ENCODE results near the gene HCLS1. TPM values are rescaled to one million over a fixed set of nuclear protein-coding genes. Genes with fewer than 3 reads are reported as not detected.

Gene HCLS1
- total and polyA plus RNA-seq, 2 donors from 2014 or later: 11.7 to 102 TPM

DNA sequence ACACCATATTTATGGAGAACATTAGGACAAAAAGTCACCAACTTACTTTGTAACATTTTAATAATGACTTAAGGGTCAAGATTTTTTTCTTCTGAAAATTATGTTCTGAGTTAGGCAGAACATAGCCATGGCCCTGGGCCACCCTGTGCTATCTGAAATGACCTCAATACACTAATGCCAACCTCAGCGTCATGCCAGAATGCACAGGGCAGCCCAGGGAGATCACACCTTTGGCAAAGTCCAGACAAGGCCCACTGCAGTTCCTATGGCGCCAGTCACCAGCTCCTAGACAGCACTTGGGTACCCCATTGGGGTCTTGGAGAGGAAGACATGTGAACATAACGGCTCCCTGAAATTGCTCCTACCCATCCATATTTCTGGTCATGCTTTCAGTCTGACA lies 33.1 kb downstream of the HCLS1 start:
- FAIRE-seq (no peak), DNase-seq (no peak)
- H3K9ac ChIP-seq (ENCODE audit: low read length in 3 of 3): no peak overlapping the region
- TF ChIP-seq, protein P1, sequence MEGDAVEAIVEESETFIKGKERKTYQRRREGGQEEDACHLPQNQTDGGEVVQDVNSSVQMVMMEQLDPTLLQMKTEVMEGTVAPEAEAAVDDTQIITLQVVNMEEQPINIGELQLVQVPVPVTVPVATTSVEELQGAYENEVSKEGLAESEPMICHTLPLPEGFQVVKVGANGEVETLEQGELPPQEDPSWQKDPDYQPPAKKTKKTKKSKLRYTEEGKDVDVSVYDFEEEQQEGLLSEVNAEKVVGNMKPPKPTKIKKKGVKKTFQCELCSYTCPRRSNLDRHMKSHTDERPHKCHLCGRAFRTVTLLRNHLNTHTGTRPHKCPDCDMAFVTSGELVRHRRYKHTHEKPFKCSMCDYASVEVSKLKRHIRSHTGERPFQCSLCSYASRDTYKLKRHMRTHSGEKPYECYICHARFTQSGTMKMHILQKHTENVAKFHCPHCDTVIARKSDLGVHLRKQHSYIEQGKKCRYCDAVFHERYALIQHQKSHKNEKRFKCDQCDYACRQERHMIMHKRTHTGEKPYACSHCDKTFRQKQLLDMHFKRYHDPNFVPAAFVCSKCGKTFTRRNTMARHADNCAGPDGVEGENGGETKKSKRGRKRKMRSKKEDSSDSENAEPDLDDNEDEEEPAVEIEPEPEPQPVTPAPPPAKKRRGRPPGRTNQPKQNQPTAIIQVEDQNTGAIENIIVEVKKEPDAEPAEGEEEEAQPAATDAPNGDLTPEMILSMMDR (IDR thresholded peaks at IDR 0.05; ENCODE audit: borderline replicate concordance, extremely low read depth, insufficient read depth): no peak
- intact Hi-C loops (cut with DNase I): no loop called here
- H3K27ac ChIP-seq (ENCODE audit: low read depth in 2 of 2, low read length in 2 of 2): no peak overlapping the region
- peaks cover 0 to 2% (median 0%) of the 10 kb centered on the region in 3 donors for H3K36me3 ChIP-seq (ENCODE audit: control insufficient read depth in 2 of 3, insufficient read depth in 3 of 3, low read length in 3 of 3)
- no peaks in the 10 kb centered on the region for H3K9me3 ChIP-seq (ENCODE audit: control insufficient read depth in 2 of 3, insufficient read depth in 1 of 3, low read length in 3 of 3)
- H3K4me3 ChIP-seq (ENCODE audit: low read length in 3 of 3): no peak overlapping the region
- H3K27me3 ChIP-seq (ENCODE audit: control insufficient read depth, insufficient read depth, low read length): no peaks in the 10 kb centered on the region
- no peaks in the 10 kb centered on the region for H3K4me1 ChIP-seq (ENCODE audit: control insufficient read depth in 2 of 3, insufficient read depth in 2 of 3, low read depth in 1 of 3, low read length in 3 of 3)

DNA sequence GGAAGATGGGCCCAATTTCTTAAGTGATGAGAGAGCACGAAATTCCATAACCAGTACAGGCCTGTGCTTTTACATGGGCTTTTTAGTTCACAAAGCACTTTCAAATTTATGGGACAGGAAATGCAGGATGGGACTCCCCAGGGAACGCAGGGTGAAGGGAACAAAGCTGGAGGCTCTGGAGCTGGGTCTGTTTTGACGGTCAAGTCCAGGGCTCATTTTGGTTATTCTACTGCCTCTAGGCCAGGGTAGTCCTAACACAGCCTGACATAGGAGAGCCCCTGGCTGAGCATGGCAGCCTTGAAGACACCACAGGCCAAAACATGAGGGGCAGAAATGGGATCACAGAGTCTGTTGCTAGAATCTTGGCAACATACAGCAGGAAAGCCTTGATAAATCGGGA lies 33.5 kb downstream of the HCLS1 start:
- no peak overlapping the region for H3K9ac ChIP-seq (ENCODE audit: low read length in 3 of 3)
- H3K9me3 ChIP-seq (ENCODE audit: control insufficient read depth in 2 of 3, insufficient read depth in 1 of 3, low read length in 3 of 3): no peaks in the 10 kb centered on the region
- intact Hi-C loops (cut with DNase I): no loop called here
- H3K4me1 ChIP-seq (ENCODE audit: control insufficient read depth in 2 of 3, insufficient read depth in 2 of 3, low read depth in 1 of 3, low read length in 3 of 3): no peaks in the 10 kb centered on the region
- no peak overlapping the region for H3K4me3 ChIP-seq (ENCODE audit: low read length in 3 of 3)
- FAIRE-seq (no peak), DNase-seq (no peak)
- H3K36me3 ChIP-seq (ENCODE audit: control insufficient read depth in 2 of 3, insufficient read depth in 3 of 3, low read length in 3 of 3): peaks cover 0 to 2% (median 0%) of the 10 kb centered on the region in 3 donors
- TF ChIP-seq, protein P1 (IDR thresholded peaks at IDR 0.05; ENCODE audit: borderline replicate concordance, extremely low read depth, insufficient read depth): no peak
- no peak overlapping the region for H3K27ac ChIP-seq (ENCODE audit: low read depth in 2 of 2, low read length in 2 of 2)
- no peaks in the 10 kb centered on the region for H3K27me3 ChIP-seq (ENCODE audit: control insufficient read depth, insufficient read depth, low read length)

DNA sequence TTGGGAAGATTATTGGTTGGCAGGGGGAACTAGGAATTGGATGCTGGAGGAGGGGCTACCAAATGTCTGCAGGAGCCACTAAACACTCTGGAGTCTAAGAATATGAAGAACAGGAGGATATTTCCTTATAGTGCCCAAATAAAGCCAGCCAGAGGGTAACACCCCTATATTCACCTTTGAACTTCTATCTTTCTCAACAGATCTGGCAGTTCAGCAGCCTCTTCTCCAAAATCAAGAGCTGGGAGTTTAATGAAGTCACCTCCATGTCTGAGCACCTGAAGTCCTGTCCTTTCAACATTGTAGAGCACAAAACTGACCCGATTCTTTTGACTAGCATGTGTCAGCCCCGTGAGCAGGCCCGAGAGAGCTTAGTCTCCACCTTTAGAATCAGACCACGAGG lies 34.2 kb downstream of the HCLS1 start:
- H3K9ac ChIP-seq (ENCODE audit: low read length in 3 of 3): no peak overlapping the region
- H3K36me3 ChIP-seq (ENCODE audit: control insufficient read depth in 2 of 3, insufficient read depth in 3 of 3, low read length in 3 of 3): peaks cover 0 to 2% (median 0%) of the 10 kb centered on the region in 3 donors
- no peak for FAIRE-seq
- no peaks in the 10 kb centered on the region for H3K27me3 ChIP-seq (ENCODE audit: control insufficient read depth, insufficient read depth, low read length)
- no peaks in the 10 kb centered on the region for H3K9me3 ChIP-seq (ENCODE audit: control insufficient read depth in 2 of 3, insufficient read depth in 1 of 3, low read length in 3 of 3)
- TF ChIP-seq, protein P1 (IDR thresholded peaks at IDR 0.05; ENCODE audit: borderline replicate concordance, extremely low read depth, insufficient read depth): no peak
- intact Hi-C loops (cut with DNase I): no loop called here
- H3K27ac ChIP-seq (ENCODE audit: low read depth in 2 of 2, low read length in 2 of 2): no peak overlapping the region
- H3K4me1 ChIP-seq (ENCODE audit: control insufficient read depth in 2 of 3, insufficient read depth in 2 of 3, low read depth in 1 of 3, low read length in 3 of 3): no peaks in the 10 kb centered on the region
- H3K4me3 ChIP-seq (ENCODE audit: low read length in 3 of 3): no peak overlapping the region
- DNase-seq: no peak
